ENCODE measurements around the gene GJA4.
"Not testable (repeated sequence)": the region's sequence is repeated elsewhere in the genome, so short reads cannot be mapped to it uniquely, and the experiment has no call there.

GJA4 gene

DNA sequence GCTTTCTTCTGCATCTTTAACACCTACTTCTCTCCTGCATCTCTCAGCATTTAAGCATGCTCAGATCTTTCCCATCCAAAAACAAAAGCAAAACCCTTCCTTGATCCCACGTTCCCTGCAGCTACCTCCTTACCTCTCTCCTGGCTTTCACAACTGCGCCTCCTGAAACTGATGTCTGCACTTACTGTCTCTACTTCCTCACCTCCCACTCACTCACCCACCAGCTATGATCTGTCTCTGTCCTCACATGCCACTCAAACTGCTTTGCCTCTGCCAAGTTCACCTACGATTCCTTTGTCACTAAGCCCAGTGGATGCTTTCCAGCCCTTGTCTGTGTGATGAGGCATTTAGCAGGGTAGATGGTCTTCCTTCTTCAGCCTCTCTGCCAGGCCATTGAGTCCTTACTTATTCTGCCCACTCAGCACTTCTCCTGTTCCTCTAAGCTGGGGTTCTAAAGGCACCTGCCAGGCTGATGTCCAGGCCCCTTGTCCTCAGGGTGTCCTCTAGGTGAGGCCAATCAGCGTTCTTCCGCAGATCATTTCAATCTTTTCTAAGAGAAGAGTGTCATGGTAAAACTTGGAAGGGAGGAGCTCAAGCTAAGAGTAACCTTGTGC is 21.8 kb upstream of the GJA4 start:
- no peak for DNase-seq

DNA sequence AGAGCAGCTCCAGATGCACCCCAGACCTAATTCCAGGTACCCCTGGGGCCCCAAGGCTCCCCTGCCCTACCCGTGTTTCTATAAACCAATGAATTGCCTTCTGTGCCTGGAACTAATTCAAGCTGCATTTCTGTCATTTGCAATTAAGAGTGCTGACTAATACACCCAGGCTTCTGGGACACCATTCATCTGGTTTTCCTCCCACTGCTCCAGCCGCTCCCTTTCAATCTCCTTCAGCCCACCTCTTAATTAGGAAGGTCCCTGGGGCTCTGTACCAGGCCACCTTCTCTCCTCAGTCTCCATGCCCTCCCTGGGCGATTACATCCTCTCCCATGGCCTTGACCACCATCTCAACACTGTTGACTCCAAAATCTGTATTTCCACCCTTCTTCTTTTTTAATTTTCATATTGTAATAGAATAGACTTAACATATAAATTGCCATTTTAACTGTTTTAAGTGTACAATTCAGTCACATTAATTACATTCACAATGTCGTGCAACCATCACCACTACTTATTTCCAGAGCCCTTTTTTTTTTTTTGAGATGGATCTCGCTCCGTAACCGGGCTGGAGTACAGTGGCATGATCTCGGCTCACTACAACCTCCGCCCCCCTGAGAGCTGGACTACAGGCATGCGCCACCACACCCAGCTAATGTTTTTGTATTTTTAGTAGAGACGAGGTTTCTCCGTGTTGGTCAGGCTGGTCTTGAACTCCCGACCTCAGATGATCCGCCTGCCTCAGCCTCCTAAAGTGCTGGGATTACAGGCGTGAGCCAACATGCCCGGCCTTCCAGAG is 21.0 kb upstream of the GJA4 start:
- DNase-seq: no peak

DNA sequence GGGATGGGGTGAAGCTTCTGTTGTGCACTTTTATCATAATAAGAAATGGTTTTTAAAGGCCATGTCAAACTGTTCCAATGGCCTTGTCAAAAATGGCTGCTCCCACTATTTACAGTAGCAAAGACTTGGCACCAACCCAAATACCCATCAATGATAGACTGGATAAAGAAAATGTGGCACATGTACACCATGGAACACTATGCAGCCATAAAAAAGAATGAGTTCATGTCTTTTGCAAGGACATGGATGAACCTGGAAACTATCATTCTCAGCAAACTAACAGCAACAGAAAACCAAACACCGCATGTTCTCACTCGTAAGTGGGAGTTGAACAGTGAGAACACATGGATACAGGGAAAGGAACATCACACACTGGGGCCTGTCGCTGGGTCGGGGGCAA is 19.7 kb upstream of the GJA4 start:
- not testable (repeated sequence) for DNase-seq

GRCh38 chr1:34774957-34775356 is 17.8 kb upstream of the GJA4 start:
- DNase-seq: no peak

- no peak for DNase-seq
Observed at GRCh38 chr1:34776911-34777310, 15.9 kb upstream of the GJA4 start.

GRCh38 chr1:34777519-34778321 is 15.1 kb upstream of the GJA4 start:
- DNase-seq: no peak

DNA sequence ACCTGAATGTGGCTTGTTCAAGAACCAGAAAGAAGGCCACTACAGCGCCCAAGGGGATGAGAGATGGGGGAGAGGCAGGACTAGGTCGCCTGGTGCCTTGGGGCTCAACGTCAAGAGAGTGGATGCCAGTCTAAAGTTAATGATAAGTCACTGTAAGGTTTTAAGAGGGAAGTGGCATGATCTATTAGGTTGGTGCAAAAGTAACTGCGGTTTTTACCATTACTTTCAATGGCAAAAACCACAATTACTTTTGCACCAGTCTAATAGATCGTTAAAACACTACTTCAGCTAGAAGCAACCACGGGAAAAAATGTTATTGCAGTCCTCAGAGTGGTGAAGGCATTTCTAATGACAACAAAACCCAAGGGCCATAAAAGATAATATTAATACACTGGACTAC is 14.4 kb upstream of the GJA4 start:
- no peak for DNase-seq

DNA sequence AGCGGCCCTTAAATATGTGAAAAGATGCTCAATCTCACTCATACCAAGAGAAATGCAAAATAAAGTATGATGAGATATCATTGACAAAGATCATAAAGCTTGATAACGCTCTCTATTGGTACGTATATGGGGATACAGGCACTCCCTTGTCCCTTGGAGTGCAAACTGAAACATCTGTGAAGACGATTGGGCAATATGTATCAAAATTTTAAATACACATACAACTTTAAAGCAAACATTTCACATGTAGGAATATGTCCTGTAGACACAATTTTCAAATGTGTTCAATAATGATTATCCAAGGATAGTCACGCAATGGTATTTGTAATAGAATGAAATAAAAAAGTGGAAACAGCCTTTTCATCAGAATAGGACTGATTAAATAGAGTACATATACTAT is 13.8 kb upstream of the GJA4 start:
- no peak for DNase-seq

DNA sequence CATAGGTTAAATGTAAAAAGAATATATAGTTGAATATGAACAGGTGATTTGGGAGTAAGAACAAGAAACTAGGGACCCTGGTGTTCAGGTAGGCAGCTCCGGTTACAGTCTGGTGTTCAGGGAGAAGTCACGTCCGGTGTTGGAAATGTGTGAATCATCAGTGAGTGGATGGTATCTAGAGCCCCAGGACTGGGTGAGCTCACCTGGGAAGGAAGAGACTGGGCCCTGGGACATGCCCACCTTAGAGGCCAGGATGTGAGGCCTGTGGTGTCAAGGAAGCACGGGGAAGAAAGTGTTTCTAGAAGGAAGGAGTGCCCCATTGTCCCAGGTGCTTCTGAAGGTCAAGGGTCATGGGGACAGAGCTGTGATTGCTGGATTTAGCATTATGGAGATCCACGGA is 13.3 kb upstream of the GJA4 start:
- no peak for DNase-seq

DNA sequence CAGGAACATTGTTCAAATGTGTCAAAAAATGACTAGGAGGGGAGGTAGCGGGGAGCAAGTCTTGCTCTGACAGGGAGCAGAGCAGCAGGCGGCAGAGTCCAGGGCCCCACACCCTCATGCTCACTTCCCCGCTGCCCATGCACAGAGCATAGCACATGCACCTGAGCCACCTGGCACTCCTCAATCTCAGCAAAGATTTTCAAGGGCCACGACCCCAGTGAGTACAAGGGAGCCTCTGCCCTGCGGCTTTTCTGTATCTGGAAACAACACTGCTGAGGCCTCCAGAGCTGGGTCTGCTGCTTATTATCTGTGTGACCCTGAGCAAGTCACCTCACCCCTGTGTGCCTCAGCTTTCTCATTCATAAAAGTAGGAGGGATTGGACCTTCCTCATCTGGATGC is 12.8 kb upstream of the GJA4 start:
- no peak for DNase-seq

DNA sequence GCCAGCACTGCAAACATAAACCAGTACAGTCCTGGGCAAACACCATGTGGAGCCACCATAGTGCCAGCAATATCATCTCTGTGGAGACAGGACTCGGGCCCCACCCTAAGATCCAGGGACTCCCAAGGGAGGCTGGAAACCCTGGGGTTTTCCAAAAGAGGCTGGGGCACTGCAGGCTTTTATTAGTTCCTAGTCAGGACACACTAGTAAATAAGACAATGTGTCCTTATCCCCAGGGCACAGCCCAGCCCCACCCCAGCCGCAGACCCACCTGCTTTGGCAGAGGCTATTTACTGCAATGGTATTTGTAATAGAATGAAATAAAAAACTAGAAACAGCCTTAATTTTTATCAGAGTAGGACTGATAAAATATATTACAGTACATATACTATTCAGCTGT is 12.3 kb upstream of the GJA4 start:
- no peak for DNase-seq

- peak in 1 of 2 experiments; percentile 23 for DNase-seq
Observed at GRCh38 chr1:34781071-34781843, 11.5 kb upstream of the GJA4 start, which contains the start of gene GJB3. Gene GJB3, plus strand, starts transcription at chr1:34781214. Its CDS starts 3,549 bp downstream, at chr1:34784763.

- peak in 1 of 2 experiments; percentile 18 for DNase-seq
Observed at GRCh38 chr1:34781844-34782391, 10.9 kb upstream of the GJA4 start.

DNA sequence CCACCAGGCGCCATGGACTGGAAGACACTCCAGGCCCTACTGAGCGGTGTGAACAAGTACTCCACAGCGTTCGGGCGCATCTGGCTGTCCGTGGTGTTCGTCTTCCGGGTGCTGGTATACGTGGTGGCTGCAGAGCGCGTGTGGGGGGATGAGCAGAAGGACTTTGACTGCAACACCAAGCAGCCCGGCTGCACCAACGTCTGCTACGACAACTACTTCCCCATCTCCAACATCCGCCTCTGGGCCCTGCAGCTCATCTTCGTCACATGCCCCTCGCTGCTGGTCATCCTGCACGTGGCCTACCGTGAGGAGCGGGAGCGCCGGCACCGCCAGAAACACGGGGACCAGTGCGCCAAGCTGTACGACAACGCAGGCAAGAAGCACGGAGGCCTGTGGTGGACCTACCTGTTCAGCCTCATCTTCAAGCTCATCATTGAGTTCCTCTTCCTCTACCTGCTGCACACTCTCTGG is 8.0 kb upstream of the GJA4 start:
- DNase-seq: no peak

DNA sequence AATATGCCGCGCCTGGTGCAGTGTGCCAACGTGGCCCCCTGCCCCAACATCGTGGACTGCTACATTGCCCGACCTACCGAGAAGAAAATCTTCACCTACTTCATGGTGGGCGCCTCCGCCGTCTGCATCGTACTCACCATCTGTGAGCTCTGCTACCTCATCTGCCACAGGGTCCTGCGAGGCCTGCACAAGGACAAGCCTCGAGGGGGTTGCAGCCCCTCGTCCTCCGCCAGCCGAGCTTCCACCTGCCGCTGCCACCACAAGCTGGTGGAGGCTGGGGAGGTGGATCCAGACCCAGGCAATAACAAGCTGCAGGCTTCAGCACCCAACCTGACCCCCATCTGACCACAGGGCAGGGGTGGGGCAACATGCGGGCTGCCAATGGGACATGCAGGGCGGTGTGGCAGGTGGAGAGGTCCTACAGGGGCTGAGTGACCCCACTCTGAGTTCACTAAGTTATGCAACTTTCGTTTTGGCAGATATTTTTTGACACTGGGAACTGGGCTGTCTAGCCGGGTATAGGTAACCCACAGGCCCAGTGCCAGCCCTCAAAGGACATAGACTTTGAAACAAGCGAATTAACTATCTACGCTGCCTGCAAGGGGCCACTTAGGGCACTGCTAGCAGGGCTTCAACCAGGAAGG is 7.4 kb upstream of the GJA4 start:
- no peak for DNase-seq

- no peak for DNase-seq
Observed at GRCh38 chr1:34785875-34786470, 6.8 kb upstream of the GJA4 start.

DNA sequence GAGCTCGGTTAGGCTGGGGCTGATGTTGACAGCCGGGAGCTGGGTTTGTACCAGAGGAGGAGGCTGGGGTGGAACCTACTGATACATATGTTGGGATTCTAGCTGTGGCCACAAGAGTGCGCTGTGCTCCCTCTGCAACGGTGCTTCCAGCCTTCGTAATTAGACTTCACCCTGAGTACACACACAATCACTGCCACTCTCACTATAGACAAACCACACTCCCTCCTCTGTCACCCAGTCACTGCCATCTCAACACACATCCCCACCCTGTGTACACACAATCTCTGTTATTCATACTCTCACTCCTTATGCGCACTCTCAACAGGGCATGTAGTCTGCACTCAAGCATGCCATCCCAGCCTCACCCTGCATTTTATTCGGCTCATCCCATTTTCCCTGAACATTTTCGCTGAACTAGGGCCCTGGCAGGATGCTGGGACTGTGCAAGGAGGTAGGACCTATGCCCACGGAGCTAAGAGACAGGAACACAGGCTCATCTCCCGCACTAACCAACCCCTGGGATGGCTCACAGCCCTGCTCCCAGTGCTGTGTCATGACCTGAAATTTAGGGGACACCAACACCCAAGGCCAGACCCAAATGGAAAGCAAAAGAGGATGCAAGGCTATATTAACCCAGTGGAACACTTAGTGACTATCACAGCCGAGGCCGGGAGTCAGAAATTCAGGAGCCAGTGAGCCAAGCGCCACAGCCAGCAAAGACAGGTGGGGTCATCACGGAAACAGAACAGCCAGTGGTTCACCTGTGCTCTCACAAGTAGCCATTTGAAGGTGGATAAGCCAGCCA is 6.1 kb upstream of the GJA4 start:
- DNase-seq: peak; percentile 32 to 83

DNA sequence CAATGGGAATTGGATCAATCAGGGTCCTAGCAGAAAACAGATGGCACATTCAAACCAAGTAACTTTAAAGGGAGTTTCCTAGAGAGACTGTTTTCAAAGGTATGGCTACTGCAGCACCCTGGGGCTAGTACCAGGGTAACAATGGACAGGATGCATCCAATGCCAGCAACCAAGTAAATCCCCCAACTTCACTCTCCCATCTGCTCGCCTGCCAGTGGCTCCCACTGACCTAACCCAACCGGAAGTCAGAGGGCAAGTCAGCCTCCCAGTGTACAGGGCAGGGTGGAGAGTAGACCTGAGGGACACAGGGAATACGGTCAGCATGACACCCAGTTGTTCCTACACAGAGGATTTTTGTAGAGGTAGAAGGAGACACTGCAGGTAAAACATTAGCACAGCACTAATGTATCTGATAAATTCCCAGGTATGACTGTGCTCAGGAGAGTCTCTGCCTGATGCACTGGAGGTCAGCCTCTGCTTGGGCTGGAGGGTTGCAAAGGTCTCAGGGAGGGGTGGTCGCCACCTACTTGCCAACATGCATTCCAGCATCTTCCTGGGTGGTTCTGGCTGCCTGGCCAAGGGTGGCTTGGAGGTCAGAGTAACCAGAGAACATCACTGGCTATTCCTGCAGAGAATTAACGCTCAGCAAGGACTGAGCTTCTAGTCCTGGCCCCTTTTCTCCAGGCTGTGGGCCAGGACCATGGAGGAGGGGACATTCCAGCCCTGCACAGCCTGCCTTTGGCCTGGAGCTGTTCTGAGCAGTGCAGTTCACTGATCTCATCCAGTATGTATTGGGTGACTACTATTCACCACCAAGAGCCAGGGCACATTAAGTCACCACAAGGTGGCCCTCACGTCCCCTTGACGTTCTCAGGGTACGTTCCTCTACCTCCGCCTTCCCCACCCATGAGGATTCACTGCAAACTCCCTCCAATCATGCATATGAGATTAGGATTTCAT is 5.1 kb upstream of the GJA4 start:
- peak; percentile 11 to 53 for DNase-seq

- DNase-seq: no peak
Observed at GRCh38 chr1:34790985-34791384, 1.8 kb upstream of the GJA4 start.

All from NCI-H526 (cell line).